Measurements from ENCODE around the gene GLT1D1.
"Not testable (repeated sequence)": the region's sequence is repeated elsewhere in the genome, so short reads cannot be mapped to it uniquely, and the experiment has no call there.

GLT1D1 gene

GRCh38 chr12:128820723-128821432 is 32.4 kb upstream of the GLT1D1 start:
- DNase-seq (ENCODE audit: low spot score): no peak

- DNase-seq (ENCODE audit: low spot score): no peak
Measured at GRCh38 chr12:128823216-128823915, 29.9 kb upstream of the GLT1D1 start.

GRCh38 chr12:128823916-128824839 is 29.1 kb upstream of the GLT1D1 start, which contains the start of gene SLC15A4:
Gene SLC15A4 (minus strand): TSS chr12:128823958. CDS start chr12:128823943, 15 bp downstream.
- peak; percentile 99 for DNase-seq (ENCODE audit: low spot score)

GRCh38 chr12:128825835-128826234 is 27.4 kb upstream of the GLT1D1 start:
- no peak for DNase-seq (ENCODE audit: low spot score)

GRCh38 chr12:128827724-128828123 is 25.6 kb upstream of the GLT1D1 start:
- no peak for DNase-seq (ENCODE audit: low spot score)

- DNase-seq (ENCODE audit: low spot score): no peak
Measured at GRCh38 chr12:128829861-128830504, 23.3 kb upstream of the GLT1D1 start.

- no peak for DNase-seq (ENCODE audit: low spot score)
Measured at GRCh38 chr12:128830505-128830893, 22.8 kb upstream of the GLT1D1 start.

GRCh38 chr12:128833418-128833817 is 19.9 kb upstream of the GLT1D1 start:
- no peak for DNase-seq (ENCODE audit: low spot score)

- not testable (repeated sequence) for DNase-seq (ENCODE audit: low spot score)
Measured at GRCh38 chr12:128839885-128840284, 13.4 kb upstream of the GLT1D1 start.

GRCh38 chr12:128840862-128841468 is 12.3 kb upstream of the GLT1D1 start:
- no peak for DNase-seq (ENCODE audit: low spot score)

- DNase-seq (ENCODE audit: low spot score): no peak
Measured at GRCh38 chr12:128842579-128842978, 10.7 kb upstream of the GLT1D1 start.

- no peak for DNase-seq (ENCODE audit: low spot score)
Measured at GRCh38 chr12:128843538-128843937, 9.7 kb upstream of the GLT1D1 start.

- DNase-seq (ENCODE audit: low spot score): no peak
Measured at GRCh38 chr12:128844031-128844635, 9.1 kb upstream of the GLT1D1 start.

- not testable (repeated sequence) for DNase-seq (ENCODE audit: low spot score)
Measured at GRCh38 chr12:128846671-128847070, 6.6 kb upstream of the GLT1D1 start.

- no peak for DNase-seq (ENCODE audit: low spot score)
Measured at GRCh38 chr12:128848371-128848770, 4.9 kb upstream of the GLT1D1 start.

GRCh38 chr12:128849806-128850205 is 3.5 kb upstream of the GLT1D1 start:
- not testable (repeated sequence) for DNase-seq (ENCODE audit: low spot score)

- DNase-seq (ENCODE audit: low spot score): no peak
Measured at GRCh38 chr12:128850400-128850799, 2.9 kb upstream of the GLT1D1 start.

- not testable (repeated sequence) for DNase-seq (ENCODE audit: low spot score)
Measured at GRCh38 chr12:128851429-128851828, 1.8 kb upstream of the GLT1D1 start.

- no peak for DNase-seq (ENCODE audit: low spot score)
Measured at GRCh38 chr12:128852026-128852698, 1.1 kb upstream of the GLT1D1 start.

GRCh38 chr12:128853600-128854197 is 421 bp downstream of the GLT1D1 start:
- DNase-seq (ENCODE audit: low spot score): no peak

Data from AG08396 (cell line).